Measurements from ENCODE around the gene CAPZA1. TPM values are rescaled to one million over a fixed set of nuclear protein-coding genes. Genes with fewer than 3 reads are reported as not detected.

CAPZA1 gene
- total RNA-seq, 1 experiment from 2014 or later = 148 TPM

GRCh38 chr1:112576240-112576639, 43.4 kb upstream of the CAPZA1 start:
- H3K27ac ChIP-seq (ENCODE audit: low read depth, low read length) = no peak overlapping the region
- H3K4me2 ChIP-seq (ENCODE audit: low read length) = no peak overlapping the region
- POLR2A ChIA-PET = no interaction called here
- no peak for TF ChIP-seq EZH2phosphoT487 (IDR thresholded peaks at IDR 0.05; ENCODE audit: borderline replicate concordance)
- TF ChIP-seq, protein P1, sequence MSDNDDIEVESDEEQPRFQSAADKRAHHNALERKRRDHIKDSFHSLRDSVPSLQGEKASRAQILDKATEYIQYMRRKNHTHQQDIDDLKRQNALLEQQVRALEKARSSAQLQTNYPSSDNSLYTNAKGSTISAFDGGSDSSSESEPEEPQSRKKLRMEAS (IDR thresholded peaks at IDR 0.05) = no peak
- TF ChIP-seq CEBPB (IDR thresholded peaks at IDR 0.05; ENCODE audit: low read depth) = no peak
- TF ChIP-seq POLR2A (IDR thresholded peaks at IDR 0.05; ENCODE audit: borderline replicate concordance, extremely low read depth, insufficient read depth, insufficient read length) = no peak
- no peak for TF ChIP-seq TCF7L2 (IDR thresholded peaks at IDR 0.05; ENCODE audit: borderline replicate concordance, extremely low read depth, insufficient read depth, insufficient read length)
- TF ChIP-seq CBX3 (IDR thresholded peaks at IDR 0.05; ENCODE audit: low read depth) = no peak
- TF ChIP-seq ZFX (IDR thresholded peaks at IDR 0.05) = no peak
- TF ChIP-seq CTCF (IDR thresholded peaks at IDR 0.05 in 2 of 3, conservative IDR thresholded peaks at IDR 0.05 in 1 of 3; ENCODE audit: borderline replicate concordance in 1 of 3, insufficient read depth in 1 of 3, low read depth in 2 of 3, low read length in 2 of 3) = no peak
- no peak for TF ChIP-seq ELF1 (IDR thresholded peaks at IDR 0.05; ENCODE audit: borderline replicate concordance, low read depth)
- no peak for TF ChIP-seq ZNF274 (IDR thresholded peaks at IDR 0.05; ENCODE audit: low read depth, low read length)
- no peak for TF ChIP-seq EGR1 (IDR thresholded peaks at IDR 0.05; ENCODE audit: low read depth)
- TF ChIP-seq SRF (IDR thresholded peaks at IDR 0.05; ENCODE audit: low read depth) = no peak
- TF ChIP-seq, protein P2, sequence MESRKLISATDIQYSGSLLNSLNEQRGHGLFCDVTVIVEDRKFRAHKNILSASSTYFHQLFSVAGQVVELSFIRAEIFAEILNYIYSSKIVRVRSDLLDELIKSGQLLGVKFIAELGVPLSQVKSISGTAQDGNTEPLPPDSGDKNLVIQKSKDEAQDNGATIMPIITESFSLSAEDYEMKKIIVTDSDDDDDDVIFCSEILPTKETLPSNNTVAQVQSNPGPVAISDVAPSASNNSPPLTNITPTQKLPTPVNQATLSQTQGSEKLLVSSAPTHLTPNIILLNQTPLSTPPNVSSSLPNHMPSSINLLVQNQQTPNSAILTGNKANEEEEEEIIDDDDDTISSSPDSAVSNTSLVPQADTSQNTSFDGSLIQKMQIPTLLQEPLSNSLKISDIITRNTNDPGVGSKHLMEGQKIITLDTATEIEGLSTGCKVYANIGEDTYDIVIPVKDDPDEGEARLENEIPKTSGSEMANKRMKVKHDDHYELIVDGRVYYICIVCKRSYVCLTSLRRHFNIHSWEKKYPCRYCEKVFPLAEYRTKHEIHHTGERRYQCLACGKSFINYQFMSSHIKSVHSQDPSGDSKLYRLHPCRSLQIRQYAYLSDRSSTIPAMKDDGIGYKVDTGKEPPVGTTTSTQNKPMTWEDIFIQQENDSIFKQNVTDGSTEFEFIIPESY (IDR thresholded peaks at IDR 0.05; ENCODE audit: extremely low read depth, insufficient replicate concordance, low read length) = no peak
- TF ChIP-seq, protein P3, sequence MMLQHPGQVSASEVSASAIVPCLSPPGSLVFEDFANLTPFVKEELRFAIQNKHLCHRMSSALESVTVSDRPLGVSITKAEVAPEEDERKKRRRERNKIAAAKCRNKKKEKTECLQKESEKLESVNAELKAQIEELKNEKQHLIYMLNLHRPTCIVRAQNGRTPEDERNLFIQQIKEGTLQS (IDR thresholded peaks at IDR 0.05) = no peak
- intact Hi-C loops (cut with micrococcal nuclease) = no loop called here
- no peaks in the 10 kb centered on the region for H3K27me3 ChIP-seq (ENCODE audit: insufficient read depth, low read length)
- no peaks in the 10 kb centered on the region for H3K9me3 ChIP-seq (ENCODE audit: control insufficient read depth in 1 of 2, insufficient read depth in 1 of 2, low read depth in 1 of 2, low read length in 2 of 2)
- BruUV-seq (replicated peaks) = no TSS peak
- ATAC-seq = no peak
- CTCF ChIA-PET = no interaction called here
- no peak overlapping the region for H3K9ac ChIP-seq (ENCODE audit: low read length)
- no peak overlapping the region for H2AFZ ChIP-seq (ENCODE audit: low read depth, low read length, poor library complexity, severe bottlenecking)
- no peaks in the 10 kb centered on the region for H4K20me1 ChIP-seq (ENCODE audit: insufficient read depth)
- H3K4me1 ChIP-seq (ENCODE audit: control insufficient read depth in 1 of 2, insufficient read depth in 2 of 2, low read length in 2 of 2) = peaks cover 11 to 12% of the 10 kb centered on the region in 2 experiments; a peak in 3 of 4 replicates
- RAD21 ChIA-PET (ENCODE audit: low non-redundant PET in 1 of 2, low total read pairs in 2 of 2, uncharacterized antibody in 2 of 2, unreplicated experiment in 2 of 2) = no interaction called here
- DNase-seq (ENCODE audit: low read depth, low spot score) = no peak
- no peaks in the 10 kb centered on the region for H3K9me2 ChIP-seq (ENCODE audit: insufficient read depth)
- no peak overlapping the region for H3K4me3 ChIP-seq (replicated peaks in 1 of 2; ENCODE audit: low read depth in 1 of 2, low read length in 2 of 2)
- no peaks in the 10 kb centered on the region for H3K79me2 ChIP-seq (ENCODE audit: insufficient read depth, low read length)
- H3K36me3 ChIP-seq (ENCODE audit: control insufficient read depth in 1 of 2, insufficient read depth in 2 of 2, low read length in 2 of 2) = peaks cover 4 to 6% of the 10 kb centered on the region in 2 experiments; a peak in 2 of 4 replicates
